Measurements from ENCODE around the gene ASF1A.
A peak's percentile ranks its signal among the peaks of the same experiment; 100 is the strongest.
"Not testable (repeated sequence)": the region's sequence is repeated elsewhere in the genome, so short reads cannot be mapped to it uniquely, and the experiment has no call there.

ASF1A gene

GRCh38 chr6:118893807-118894424, at the start of gene ASF1A:
TSS of gene ASF1A (plus strand) at chr6:118894152. CDS start at chr6:118894414, 262 bp downstream.
- DNase-seq, result peak; percentile 100

GRCh38 chr6:118844915-118845314, 49.0 kb upstream of the ASF1A start:
- no peak for DNase-seq

DNA sequence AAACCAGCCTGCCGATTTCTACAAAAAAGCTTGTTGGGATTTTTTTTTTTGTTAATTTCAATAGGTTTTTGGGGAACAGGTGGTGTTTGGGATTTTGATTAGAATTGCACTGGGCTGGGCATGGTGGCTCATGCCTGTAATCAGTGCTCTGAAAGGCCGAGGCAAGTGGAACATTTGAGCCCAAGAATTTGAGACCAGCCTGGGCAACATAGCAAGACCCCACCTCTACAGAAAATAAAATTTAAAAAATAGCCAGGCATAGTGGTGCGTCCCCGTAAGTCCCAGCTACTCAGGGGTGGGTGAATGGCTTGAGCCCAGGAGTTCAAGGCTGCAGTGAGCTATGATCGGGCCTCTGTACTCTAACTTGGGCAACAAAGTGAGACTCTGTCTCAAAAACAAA, 40.5 kb upstream of the ASF1A start:
- DNase-seq, result no peak

- no peak for DNase-seq
These were observed 37.7 kb upstream of the ASF1A start for GRCh38 chr6:118856301-118856700.

GRCh38 chr6:118859517-118860064, 34.4 kb upstream of the ASF1A start:
- no peak for DNase-seq

DNA sequence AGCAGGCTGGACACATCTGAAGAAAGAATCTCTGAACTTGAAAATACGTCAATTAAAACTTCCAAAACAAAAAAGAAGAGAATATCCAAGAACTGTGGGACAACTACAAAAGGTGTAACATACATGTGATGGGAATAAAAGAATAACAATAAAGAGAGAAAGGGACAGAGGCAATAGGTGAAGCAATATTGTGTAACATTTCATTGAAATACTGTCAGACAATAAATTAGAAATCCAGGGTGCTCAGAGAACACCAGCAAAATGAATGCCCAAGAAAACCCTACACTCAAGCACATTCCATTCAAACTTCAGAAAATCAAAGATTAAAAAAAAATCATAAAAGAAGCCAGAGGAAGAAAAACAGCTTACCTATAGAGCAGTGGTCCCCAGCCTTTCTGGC, 33.6 kb upstream of the ASF1A start:
- no peak for DNase-seq

- no peak for DNase-seq
These were observed 33.1 kb upstream of the ASF1A start for GRCh38 chr6:118860880-118861279.

GRCh38 chr6:118862443-118862842, 31.5 kb upstream of the ASF1A start:
- no peak for DNase-seq

DNA sequence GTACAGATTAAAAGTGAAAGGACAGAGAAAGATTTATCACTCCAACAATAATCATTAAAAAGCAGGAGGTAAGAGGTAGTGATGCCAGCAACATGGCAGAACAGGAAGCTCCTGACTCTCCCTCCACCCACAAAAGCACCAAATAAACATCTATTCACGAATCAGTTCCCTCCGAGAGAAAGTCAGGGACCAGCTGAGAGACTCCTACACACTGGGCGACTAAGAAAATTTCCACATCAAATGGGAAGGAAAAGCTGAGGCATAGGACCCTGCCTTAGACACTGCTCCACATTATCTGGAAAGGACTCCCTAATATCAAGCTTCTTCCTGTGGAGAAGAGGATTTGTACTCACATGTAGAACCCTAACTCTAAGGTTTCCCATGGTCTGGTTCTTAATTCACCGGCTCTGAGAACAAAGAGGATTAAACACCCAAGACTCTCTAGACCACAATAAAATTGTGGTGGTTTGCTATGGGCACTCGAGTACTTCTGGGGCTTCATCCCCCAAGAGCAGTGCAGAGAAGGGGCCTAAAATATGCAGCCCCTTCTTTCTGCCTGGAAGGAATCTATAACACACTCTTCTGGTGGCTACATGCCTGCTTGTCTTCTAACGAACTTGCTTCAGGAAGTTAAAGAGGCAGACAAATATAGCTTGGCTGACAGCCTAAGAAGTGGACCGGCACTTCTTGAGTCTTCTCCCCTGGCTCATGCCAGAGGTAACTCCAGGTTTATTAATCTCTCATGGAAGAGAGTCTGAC, 29.4 kb upstream of the ASF1A start:
- DNase-seq, result no peak

DNA sequence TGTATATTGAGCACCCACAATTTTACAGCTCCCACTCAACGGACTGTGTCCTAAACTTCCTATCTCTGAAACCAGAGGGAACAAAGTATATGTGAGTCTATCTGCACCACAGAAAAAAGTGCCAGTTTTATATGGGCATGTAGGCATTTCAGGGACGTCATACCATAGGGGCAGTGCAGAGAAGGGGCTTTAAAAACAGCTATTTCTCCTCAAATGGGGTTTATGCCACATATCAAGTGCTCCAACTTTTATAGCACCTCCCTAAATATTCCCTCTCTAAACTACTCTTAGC, 28.9 kb upstream of the ASF1A start:
- no peak for DNase-seq

- no peak for DNase-seq
These were observed 26.8 kb upstream of the ASF1A start for GRCh38 chr6:118867181-118867580.

- DNase-seq, result not testable (repeated sequence)
These were observed 25.1 kb upstream of the ASF1A start for GRCh38 chr6:118868901-118869300.

GRCh38 chr6:118869350-118869749, 24.6 kb upstream of the ASF1A start:
- DNase-seq, result no peak

DNA sequence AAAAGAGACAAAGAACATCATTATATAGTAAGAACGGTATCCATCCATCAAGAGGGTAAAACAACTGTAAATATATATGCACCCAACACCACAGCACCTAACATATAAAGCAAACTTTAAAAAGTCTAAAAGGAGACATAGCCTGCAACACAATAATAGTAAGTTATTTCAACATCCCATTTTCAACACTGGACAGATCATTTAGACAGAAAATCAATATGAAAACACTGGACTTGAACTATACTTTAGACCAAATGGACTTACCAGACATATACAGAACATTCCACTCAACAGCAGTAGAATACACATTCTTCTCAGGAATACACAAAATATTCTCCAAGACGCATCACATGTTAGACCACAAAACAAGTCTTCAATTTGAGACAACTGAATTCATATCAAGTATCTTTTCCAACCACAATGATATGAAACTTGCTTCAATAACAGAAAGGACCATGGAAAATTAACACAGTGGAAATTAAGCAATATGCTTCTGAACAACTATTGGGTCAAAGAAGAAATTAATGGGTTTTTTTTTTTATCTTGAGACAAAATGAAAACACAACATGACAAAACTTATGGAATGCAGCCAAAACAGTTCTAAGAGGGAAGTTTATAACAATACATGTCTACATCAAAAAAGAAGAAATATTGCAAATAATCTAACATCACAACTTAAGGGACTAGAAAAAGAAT, 23.9 kb upstream of the ASF1A start:
- no peak for DNase-seq

DNA sequence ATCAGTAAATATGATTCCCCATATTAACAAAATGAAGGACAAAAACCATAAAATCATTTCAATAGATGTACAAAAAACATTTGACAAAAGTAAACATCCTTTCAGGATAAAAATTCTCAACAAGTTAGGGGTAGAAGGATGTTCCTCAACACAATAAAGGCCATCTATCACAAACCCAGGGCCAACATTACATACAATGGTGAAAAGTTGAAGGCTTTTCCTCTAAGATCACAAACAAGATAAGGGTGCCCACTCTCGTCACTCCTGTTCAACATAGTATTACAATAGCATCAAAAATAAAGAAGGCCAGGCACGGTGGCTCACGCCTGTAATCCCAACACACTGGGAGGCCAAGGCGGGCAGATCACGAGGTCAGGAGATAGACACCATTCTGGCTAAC, 22.6 kb upstream of the ASF1A start:
- no peak for DNase-seq

DNA sequence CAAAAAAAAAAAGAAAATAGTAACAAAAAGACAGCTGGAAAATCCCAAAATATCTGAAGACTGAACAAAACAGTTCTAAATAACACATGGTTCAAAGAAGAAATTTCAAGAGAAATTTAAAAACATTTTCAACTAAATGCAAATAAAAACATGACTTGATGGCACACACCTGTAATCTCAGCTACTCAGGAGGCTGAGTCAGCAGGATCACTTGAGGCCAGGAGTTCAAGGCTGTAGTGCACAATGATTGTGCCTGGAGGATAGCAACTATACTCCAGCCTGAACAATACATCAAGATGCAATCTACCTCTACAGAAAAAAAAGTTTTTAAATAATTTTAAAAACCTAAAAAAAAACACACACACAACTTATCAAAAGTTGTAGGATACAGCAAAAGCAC, 21.6 kb upstream of the ASF1A start:
- DNase-seq, result no peak

- no peak for DNase-seq
These were observed 21.2 kb upstream of the ASF1A start for GRCh38 chr6:118872726-118873125.

DNA sequence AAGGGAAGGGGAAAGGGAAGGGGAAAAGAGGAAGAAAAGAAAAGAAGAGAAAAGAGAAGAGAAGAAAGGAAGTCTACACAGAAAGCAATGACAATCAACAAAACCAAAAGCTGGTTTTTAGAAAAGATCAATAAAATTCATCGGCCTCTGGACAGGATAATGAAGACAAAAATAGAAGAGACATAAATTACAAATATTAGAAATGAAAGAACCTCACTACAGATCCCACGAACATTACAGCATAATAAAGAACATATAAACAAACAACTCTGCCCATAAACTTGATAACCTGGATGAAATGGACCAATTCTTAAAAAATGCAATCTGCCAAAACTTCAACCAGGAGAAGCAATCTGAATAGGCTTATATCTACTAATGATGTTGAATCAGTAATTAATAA, 20.7 kb upstream of the ASF1A start:
- DNase-seq, result no peak

GRCh38 chr6:118875672-118876071, 18.3 kb upstream of the ASF1A start:
- DNase-seq, result peak; percentile 95

DNA sequence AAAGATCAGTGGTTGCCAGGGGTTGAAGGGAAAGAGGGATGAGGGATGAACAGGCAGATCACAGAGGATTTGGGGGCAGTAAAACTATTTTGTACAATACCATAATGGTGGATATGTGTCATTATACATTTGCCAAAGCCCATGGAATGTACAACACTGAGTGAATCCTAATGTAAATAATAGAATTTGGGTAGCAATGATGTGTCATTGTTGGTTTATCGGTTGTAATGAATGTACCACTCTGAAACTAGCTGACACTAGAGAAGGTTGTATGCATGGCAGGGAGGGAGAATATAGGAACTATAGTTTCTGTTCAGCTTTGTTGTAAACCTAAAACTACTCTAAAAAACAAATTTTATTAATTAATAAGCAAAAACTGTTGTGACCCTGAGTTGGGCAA, 17.8 kb upstream of the ASF1A start:
- peak; percentile 40 for DNase-seq

- DNase-seq, result no peak
These were observed 17.1 kb upstream of the ASF1A start for GRCh38 chr6:118876814-118877213.

- no peak for DNase-seq
These were observed 16.1 kb upstream of the ASF1A start for GRCh38 chr6:118877806-118878205.

DNA sequence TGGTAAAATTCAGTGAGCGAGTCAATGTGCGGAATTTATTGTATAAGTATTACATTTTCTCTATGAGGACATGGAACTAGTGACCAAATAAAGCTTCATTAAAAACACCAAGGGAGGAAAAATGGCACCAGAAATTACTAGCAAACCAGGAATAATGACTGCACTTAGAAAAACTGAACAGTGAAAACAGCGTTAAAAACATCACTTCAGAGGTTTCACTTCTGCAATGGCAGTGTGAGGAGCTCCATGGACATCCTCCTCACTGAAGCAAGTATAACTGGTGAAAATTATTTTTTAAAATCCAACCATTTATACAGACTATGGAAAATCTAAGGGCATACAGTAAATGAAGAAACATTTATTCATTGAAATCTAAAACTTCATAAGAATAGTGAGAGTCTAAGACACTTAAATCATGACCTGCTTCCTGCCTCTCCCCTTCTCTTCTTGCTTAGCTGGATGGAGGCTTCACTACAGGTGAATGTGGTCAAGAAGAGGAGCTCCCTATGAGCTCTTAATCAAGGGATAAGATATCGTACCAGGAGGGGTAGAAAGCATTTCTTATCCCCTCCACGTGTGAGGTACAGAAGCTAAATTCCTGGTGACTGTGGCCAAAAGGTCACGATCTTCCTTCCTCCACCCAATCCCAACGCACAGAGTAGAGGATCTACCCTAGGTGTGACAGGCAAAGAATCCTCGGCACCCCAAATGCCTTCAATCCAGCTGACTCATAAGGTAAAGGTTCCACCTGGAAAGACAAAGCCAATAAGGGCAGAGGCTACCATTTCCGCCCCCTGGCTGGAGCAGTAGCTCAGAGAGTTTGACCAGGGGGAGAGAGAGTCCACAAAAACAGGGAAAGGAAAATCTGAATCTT, 12.3 kb upstream of the ASF1A start:
- no peak for DNase-seq

Data from NCI-H774 (cell line).